GM12865 (cell line): ENCODE data around the gene MAEA.

ENCODE experiments used
- DNase-seq: peaks from one replicate; pipeline ENCODE4 v3.0.0; 2010; ENCODE audit warnings: low read depth
- H3K4me3 ChIP-seq: 2 replicates; pipeline ENCODE4 v1.5.1; 2011; ENCODE audit warnings: mild to moderate bottlenecking, low read depth, low read length, control low read depth
- CTCF ChIP-seq: IDR thresholded peaks from 2 replicates; pipeline ENCODE4 v1.5.1; 2011; ENCODE audit warnings: low read length, control low read depth, low read depth, inconsistent platforms; ENCODE audit not compliant: insufficient read depth; ENCODE audit errors: missing control alignments

Gene MAEA

DNA sequence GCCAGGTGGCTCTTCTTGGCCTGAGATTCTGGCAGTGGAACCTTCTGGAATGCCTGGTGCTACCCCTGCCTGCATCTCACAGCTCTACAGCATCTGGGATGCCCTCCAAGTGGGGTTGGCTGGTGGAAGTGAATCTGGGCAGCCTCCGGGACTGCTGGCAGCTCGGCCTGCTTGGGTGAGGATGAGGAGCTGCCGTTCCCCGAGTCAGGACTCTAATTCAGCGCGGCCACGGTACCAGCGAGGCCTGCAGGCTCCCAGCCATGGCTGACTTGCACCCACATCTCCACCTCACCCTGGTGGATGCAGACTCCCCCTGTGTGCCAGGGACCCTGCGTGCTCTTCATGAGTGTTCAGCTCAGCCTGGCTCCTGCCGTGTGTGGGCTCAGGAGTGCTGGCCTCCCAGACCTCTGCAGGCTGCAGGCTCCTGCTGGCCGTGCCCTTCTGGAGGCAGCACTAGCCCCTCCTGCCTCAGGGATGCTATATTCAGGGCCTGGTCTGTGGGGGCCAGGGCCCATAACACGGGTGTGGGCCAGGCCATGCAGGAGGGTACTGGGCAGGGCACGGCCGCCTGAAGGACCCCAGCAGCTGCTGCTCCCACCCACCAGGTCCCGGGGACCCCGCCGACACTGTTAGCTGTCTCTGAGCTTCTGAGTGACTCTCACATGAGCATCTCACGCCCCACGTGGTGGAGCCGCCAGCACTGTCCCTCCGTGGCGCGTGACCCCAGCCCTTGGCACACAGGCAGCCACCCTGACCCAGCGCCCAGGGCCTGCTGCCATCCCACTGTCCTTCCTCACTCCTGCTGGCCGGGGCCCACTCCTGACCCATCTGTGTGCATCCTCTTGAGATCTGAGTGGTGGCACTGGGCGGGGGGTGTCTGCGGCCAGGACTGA, 67.9 kb downstream of the MAEA start:
- DNase-seq = no peak
- TF ChIP-seq CTCF = no peak
- no peak overlapping the region for H3K4me3 ChIP-seq

- no peak for TF ChIP-seq CTCF
- DNase-seq = no peak
- H3K4me3 ChIP-seq = no peak overlapping the region
Observed at GRCh38 chr4:1358421-1359143, 68.9 kb downstream of the MAEA start.

GRCh38 chr4:1359144-1359501, 69.4 kb downstream of the MAEA start:
- TF ChIP-seq CTCF = no peak
- H3K4me3 ChIP-seq = no peak overlapping the region
- no peak for DNase-seq

- no peak overlapping the region for H3K4me3 ChIP-seq
- DNase-seq = no peak
- no peak for TF ChIP-seq CTCF
Observed at GRCh38 chr4:1359976-1360375, 70.3 kb downstream of the MAEA start.

- no peak for TF ChIP-seq CTCF
- no peak for DNase-seq
- H3K4me3 ChIP-seq = no peak overlapping the region
Observed at GRCh38 chr4:1360423-1361283, 71.0 kb downstream of the MAEA start.

DNA sequence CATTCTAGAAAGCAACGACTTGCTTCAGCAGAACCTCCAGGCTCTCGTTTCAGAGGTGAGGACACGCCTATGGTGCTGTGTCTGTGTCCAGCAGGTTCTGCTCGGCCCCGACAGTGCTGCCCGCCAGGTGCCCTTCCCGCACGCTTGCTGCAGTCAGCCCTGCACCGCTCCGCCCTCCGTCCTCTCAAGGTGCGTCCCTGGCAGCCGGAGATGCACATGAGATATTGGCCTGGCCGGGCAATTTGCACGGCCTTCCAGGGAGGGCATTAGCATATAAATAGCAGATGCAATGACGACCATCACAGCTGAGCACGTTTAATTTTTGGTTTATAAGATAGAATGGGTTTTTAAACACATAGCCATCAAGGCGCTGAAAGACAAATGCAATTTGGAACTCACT, 71.7 kb downstream of the MAEA start:
- H3K4me3 ChIP-seq = no peak overlapping the region
- no peak for TF ChIP-seq CTCF
- no peak for DNase-seq
